ENCODE data around the gene ID4.

Gene ID4

DNA sequence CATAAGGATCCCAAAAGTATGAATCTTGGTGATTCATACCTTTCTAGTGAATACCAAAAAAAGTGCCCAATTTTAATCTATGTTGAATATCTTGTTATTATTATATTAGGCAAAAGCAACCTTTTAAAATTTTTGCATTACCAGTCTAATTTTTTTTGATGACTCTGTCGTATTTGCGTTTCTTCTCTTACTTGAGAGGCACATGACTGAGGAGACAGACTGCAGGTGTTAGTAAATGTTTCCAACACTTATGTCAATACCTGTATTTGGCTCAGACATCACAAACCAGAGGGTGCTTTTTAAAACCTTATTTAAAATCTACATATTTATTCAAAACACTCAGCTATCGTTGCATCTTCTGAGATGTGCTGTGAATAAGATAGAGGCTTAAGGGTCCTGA lies 27.1 kb downstream of the ID4 start:
- no peak for DNase-seq

DNA sequence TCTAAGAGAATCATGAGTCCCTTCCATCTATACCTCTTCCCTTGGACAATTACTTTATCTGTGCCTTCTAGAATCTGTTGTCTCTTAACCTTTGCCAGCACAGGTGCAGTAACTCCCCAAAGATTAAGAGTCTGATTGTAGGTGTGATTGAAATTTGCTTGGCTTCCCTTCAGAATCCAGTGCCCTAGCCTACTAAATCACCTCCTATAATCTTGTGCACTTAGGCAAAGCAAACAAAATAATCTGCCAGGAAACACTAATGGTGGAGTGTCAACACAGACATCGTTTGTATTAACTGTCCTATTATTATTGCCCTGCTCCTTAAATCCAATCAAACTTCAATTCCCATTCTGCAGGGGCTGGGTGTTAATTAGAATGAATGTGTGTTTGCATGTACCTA lies 28.0 kb downstream of the ID4 start:
- no peak for DNase-seq

GRCh38 chr6:19866173-19866984 lies 29.2 kb downstream of the ID4 start:
- DNase-seq: no peak

DNA sequence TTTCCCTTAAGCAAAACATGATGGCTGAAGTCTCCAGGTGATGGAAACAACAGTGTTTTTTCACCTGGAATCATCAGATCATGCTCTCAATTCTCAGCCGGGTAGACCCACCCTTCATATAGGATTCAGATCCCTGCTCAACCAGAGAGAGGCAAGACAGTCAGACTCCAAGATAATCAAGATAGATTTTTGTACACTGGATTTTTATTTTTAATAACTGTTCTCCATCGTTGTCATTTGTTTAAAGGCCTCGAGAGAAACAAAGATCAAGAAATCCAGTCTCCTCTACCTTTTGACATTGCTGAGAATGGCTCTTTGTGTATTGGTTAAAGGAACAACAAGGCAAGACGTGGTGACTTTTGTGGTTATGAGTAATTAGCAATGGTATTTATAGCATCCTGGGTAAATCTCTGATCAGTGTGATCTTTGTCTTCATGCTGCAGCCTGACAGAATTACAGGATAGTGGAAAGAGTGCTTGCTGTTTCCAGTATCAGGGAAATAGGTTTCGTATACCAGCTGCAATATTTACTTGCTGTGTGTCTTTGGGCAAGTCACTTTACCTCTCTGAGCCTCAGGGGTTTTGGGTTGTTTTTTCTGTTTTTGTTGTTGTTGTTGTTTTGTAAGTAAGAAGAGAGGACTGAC lies 29.9 kb downstream of the ID4 start:
- DNase-seq: no peak

DNA sequence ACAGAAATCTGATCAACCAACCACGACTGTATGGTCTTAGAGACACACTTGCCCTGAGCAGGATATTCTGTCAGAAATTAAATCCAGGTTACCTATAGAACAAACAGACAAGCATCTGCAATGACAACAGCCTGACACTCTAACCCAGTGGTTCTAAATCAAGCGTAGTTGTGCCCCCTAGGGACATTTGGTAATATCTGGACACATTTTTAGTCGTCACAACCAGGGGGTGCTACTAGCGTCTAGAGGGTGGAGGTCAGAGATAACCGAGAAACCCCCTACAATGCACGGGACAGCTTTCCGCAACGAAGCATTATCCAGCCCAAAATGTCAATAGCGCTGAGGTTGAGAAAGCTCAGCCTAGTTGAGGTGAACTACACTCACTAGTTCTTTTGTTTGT lies 32.3 kb downstream of the ID4 start:
- DNase-seq: no peak

GRCh38 chr6:19870322-19870721 lies 33.2 kb downstream of the ID4 start:
- DNase-seq: no peak

- DNase-seq: no peak
Observed at GRCh38 chr6:19873031-19873430, 35.9 kb downstream of the ID4 start.

- no peak for DNase-seq
Observed at GRCh38 chr6:19876672-19877071, 39.5 kb downstream of the ID4 start.

GRCh38 chr6:19879663-19880062 lies 42.5 kb downstream of the ID4 start:
- DNase-seq: no peak

DNA sequence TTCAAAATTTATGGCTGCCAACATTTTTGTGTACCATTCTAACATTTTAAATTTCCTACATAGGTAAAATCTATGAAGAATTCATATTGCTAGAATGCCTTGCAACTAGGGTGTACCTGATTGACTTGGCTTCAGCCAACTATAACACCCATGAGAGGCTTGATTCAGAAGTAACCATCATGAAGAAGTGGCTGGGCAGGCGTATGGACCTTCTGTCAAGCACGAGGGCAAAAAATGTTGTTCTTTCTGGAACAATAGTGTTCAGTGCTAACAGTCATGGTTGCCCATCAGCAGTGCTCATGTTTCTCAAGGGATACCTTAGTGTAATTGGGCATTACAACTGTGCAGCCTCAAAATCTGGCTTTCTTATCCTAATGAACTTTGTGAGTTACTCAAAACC lies 42.9 kb downstream of the ID4 start:
- DNase-seq: no peak

DNA sequence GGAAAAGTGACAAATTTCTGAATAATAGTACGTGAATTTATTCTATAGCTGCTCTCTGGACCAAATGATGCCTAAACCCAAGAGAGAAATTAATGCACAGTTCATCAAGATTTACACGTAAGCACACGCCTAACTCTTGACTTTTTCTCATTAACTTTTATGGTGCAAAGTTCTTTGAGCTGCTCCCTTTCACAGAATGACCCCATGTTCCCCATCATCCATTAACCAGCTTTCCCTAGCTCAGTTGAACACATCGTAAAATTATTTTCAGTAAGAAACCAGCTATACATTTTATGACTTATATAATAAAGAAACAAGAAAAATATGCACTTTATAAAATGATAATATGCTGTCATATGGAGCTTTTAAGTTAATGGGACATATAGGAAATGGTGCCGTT lies 54.3 kb downstream of the ID4 start:
- DNase-seq: no peak

Data from activated gamma-delta T cell (primary cell).